Loucy (cell line): ENCODE measurements around the gene VTCN1.

Source experiments
- H2AFZ ChIP-seq: fragments of 200-600 bp; sonication (generic); 2 replicates; pipeline ENCODE4 v1.6.0; 2016; ENCODE audit warnings: antibody characterized with exemption, mild to moderate bottlenecking, low read length, moderate library complexity
- H3F3A ChIP-seq: fragments of 200-600 bp; 2 replicates; pipeline ENCODE4 v1.6.0; 2016; ENCODE audit warnings: antibody characterized with exemption, low read depth, mild to moderate bottlenecking
- H3K27me3 ChIP-seq: fragments of 200-600 bp; sonication (generic); 2 replicates; pipeline ENCODE4 v1.6.1; 2014; ENCODE audit warnings: low read length, mild to moderate bottlenecking; ENCODE audit not compliant: insufficient read depth, poor library complexity, severe bottlenecking
- H3K36me3 ChIP-seq: fragments of 200-600 bp; sonication (generic); 2 replicates; pipeline ENCODE4 v1.6.1; 2016; ENCODE audit warnings: low read length; ENCODE audit not compliant: insufficient read depth
- H3K4me1 ChIP-seq: fragments of 200-600 bp; sonication (generic); 2 replicates; pipeline ENCODE4 v1.5.1; 2014; ENCODE audit warnings: low read length, mild to moderate bottlenecking; ENCODE audit not compliant: insufficient read depth, poor library complexity, severe bottlenecking
- H3K4me2 ChIP-seq: fragments of 200-600 bp; sonication (generic); 2 replicates; pipeline ENCODE4 v1.6.0; 2014; ENCODE audit warnings: antibody characterized with exemption, low read length, low read depth, mild to moderate bottlenecking; ENCODE audit not compliant: poor library complexity, severe bottlenecking
- H3K4me3 ChIP-seq: fragments of 200-600 bp; sonication (generic); 2 replicates; pipeline ENCODE4 v1.5.1; 2014; ENCODE audit warnings: low read length, mild to moderate bottlenecking, mixed read lengths; ENCODE audit not compliant: poor library complexity, severe bottlenecking
- H3K79me2 ChIP-seq: fragments of 200-600 bp; sonication (generic); 2 replicates; pipeline ENCODE4 v1.6.1; 2014; ENCODE audit warnings: low read length; ENCODE audit not compliant: insufficient read depth
- H3K9ac ChIP-seq: fragments of 200-600 bp; sonication (generic); 2 replicates; pipeline ENCODE4 v1.6.0; 2014; ENCODE audit warnings: mild to moderate bottlenecking, low read depth, low read length, moderate library complexity; ENCODE audit not compliant: poor library complexity, severe bottlenecking
- H3K9me2 ChIP-seq: fragments of 200-600 bp; sonication (generic); replicated peaks from 2 replicates; pipeline ENCODE4 v1.6.1; 2016; ENCODE audit warnings: low read depth, low read length, mixed read lengths
- H3K9me3 ChIP-seq: fragments of 200-600 bp; sonication (generic); 2 replicates; pipeline ENCODE4 v1.6.1; 2014; ENCODE audit warnings: mild to moderate bottlenecking, antibody characterized with exemption, low read length, low read depth; ENCODE audit not compliant: insufficient read depth
- H4K20me1 ChIP-seq: fragments of 200-600 bp; sonication (generic); 2 replicates; pipeline ENCODE4 v1.6.0; 2014; ENCODE audit warnings: antibody characterized with exemption, low read length, mild to moderate bottlenecking; ENCODE audit not compliant: insufficient read depth, poor library complexity, severe bottlenecking
- CTCF ChIP-seq: fragments of 200-600 bp; sonication (generic); conservative IDR thresholded peaks from 2 replicates; pipeline ENCODE4 v1.5.1; 2014; ENCODE audit warnings: mild to moderate bottlenecking, antibody characterized with exemption, low read length
- EZH2phosphoT487 ChIP-seq: fragments of 200-600 bp; IDR thresholded peaks from 2 replicates; pipeline ENCODE4 v1.6.1; 2018; ENCODE audit warnings: antibody characterized with exemption, mild to moderate bottlenecking, moderate library complexity, borderline replicate concordance

VTCN1 gene

GRCh38 chr1:117142200-117142599 lies 68.5 kb downstream of the VTCN1 start:
- H3K4me3 ChIP-seq = no peak overlapping the region
- no peaks in the 10 kb centered on the region for H3K79me2 ChIP-seq
- H3K36me3 ChIP-seq = no peaks in the 10 kb centered on the region
- no peaks in the 10 kb centered on the region for H3F3A ChIP-seq
- H3K9me2 ChIP-seq = no peaks in the 10 kb centered on the region
- TF ChIP-seq CTCF (no peak), EZH2phosphoT487 (no peak)
- no peaks in the 10 kb centered on the region for H3K27me3 ChIP-seq
- no peak overlapping the region for H2AFZ ChIP-seq
- no peak overlapping the region for H3K9ac ChIP-seq
- no peaks in the 10 kb centered on the region for H3K9me3 ChIP-seq
- no peaks in the 10 kb centered on the region for H4K20me1 ChIP-seq
- no peak overlapping the region for H3K4me2 ChIP-seq
- H3K4me1 ChIP-seq = no peaks in the 10 kb centered on the region

- H3K9me2 ChIP-seq = no peaks in the 10 kb centered on the region
- TF ChIP-seq EZH2phosphoT487 = no peak
- no peak for TF ChIP-seq CTCF
- no peak overlapping the region for H2AFZ ChIP-seq
- no peaks in the 10 kb centered on the region for H3K79me2 ChIP-seq
- H3K4me1 ChIP-seq = peaks cover 3% of the 10 kb centered on the region
- H3K27me3 ChIP-seq = no peaks in the 10 kb centered on the region
- H3K36me3 ChIP-seq = no peaks in the 10 kb centered on the region
- no peak overlapping the region for H3K4me2 ChIP-seq
- H4K20me1 ChIP-seq = no peaks in the 10 kb centered on the region
- no peak overlapping the region for H3K4me3 ChIP-seq
- no peaks in the 10 kb centered on the region for H3K9me3 ChIP-seq
- H3F3A ChIP-seq = no peaks in the 10 kb centered on the region
- no peak overlapping the region for H3K9ac ChIP-seq
Observed at GRCh38 chr1:117138561-117138960, 72.2 kb downstream of the VTCN1 start.

GRCh38 chr1:117138106-117138505 lies 72.6 kb downstream of the VTCN1 start:
- H3F3A ChIP-seq = no peaks in the 10 kb centered on the region
- no peak overlapping the region for H3K9ac ChIP-seq
- no peaks in the 10 kb centered on the region for H4K20me1 ChIP-seq
- no peak overlapping the region for H2AFZ ChIP-seq
- H3K4me1 ChIP-seq = peaks cover 3% of the 10 kb centered on the region
- no peaks in the 10 kb centered on the region for H3K27me3 ChIP-seq
- no peak for TF ChIP-seq CTCF
- TF ChIP-seq EZH2phosphoT487 = no peak
- no peaks in the 10 kb centered on the region for H3K79me2 ChIP-seq
- H3K9me2 ChIP-seq = no peaks in the 10 kb centered on the region
- no peak overlapping the region for H3K4me3 ChIP-seq
- H3K9me3 ChIP-seq = no peaks in the 10 kb centered on the region
- no peak overlapping the region for H3K4me2 ChIP-seq
- H3K36me3 ChIP-seq = no peaks in the 10 kb centered on the region
